ENCODE data around the gene NRCAM. TPM values are rescaled to one million over a fixed set of nuclear protein-coding genes. Genes with fewer than 3 reads are reported as not detected.

The NRCAM gene
- total and polyA plus RNA-seq, 12 donors, result 71.6 to 222 (median 148) TPM

DNA sequence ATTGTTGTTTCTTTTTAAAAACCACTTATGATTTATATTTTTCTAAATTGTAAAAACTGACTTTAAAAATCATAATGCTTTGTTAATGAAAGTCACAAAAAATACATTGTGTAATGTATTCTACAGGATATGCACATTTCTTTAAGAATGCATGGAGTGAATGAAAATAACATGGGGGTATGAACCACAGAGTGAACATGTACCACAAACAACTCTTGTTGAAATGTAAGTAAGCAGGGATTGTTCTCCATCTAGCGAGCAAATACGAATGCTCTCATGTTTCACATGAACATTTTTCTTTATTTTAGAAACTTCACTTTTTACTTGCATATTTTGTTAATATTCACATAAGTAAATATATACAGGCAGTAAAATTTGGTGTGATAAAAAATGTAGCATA is 290.5 kb downstream of the NRCAM start:
- intact Hi-C loops (cut with DNase I), result no loop called here
- TF ChIP-seq CTCF (IDR thresholded peaks at IDR 0.05) (no peak), POLR2A (IDR thresholded peaks at IDR 0.05) (no peak)
- H3K36me3 ChIP-seq (replicated peaks in 1 of 2), result no peaks in the 10 kb centered on the region
- 91 to 98% (median 96%) methylated on average over 2 of the region's 2 CpGs for WGBS, 4 donors
- H3K9me3 ChIP-seq (replicated peaks in 1 of 3), result no peaks in the 10 kb centered on the region
- H3K27ac ChIP-seq, result no peak overlapping the region
- no peak for DNase-seq
- peaks cover 0 to 5% of the 10 kb centered on the region in 2 donors for H3K4me1 ChIP-seq (replicated peaks in 1 of 2)
- H3K27me3 ChIP-seq, result no peaks in the 10 kb centered on the region
- H3K4me3 ChIP-seq, result no peak overlapping the region

DNA sequence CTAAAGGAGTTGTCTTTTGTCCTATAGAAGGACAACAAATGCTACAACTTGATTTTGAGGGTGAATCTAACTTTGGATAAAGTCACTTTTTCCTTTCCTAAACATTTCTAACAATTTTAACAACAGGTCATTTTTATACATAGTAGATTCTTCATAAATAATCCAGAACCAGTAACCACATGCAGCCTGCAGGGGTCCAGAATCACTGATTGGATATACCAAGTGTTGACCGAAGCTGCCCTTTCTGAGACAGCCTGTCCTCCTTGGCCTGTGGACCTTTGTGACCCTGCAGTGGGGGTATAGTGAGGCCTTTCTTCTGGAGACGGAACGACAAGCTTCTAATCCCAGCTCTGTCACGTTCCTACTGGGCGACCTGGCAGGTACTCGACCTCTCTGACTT is 291.3 kb downstream of the NRCAM start:
- H3K4me1 ChIP-seq (replicated peaks in 1 of 2), result peaks cover 0 to 5% of the 10 kb centered on the region in 2 donors
- H3K9me3 ChIP-seq (replicated peaks in 1 of 3), result no peaks in the 10 kb centered on the region
- WGBS, 4 donors, result 73 to 90% (median 77%) methylated on average over 3 to 6 of the region's 6 CpGs
- no peak for TF ChIP-seq CTCF (IDR thresholded peaks at IDR 0.05)
- TF ChIP-seq POLR2A (IDR thresholded peaks at IDR 0.05), result no peak
- no peak overlapping the region for H3K4me3 ChIP-seq
- no peaks in the 10 kb centered on the region for H3K27me3 ChIP-seq
- no peaks in the 10 kb centered on the region for H3K36me3 ChIP-seq (replicated peaks in 1 of 2)
- no peak overlapping the region for H3K27ac ChIP-seq
- intact Hi-C loops (cut with DNase I), result no loop called here
- no peak for DNase-seq

GRCh38 chr7:108164342-108164741 is 291.9 kb downstream of the NRCAM start:
- Histone ChIP-seq H3K4me1 (replicated peaks in 1 of 2) (peaks cover 0 to 5% of the 10 kb centered on the region in 2 donors), H3K27me3 (no peaks in the 10 kb centered on the region), H3K9me3 (replicated peaks in 1 of 3) (no peaks in the 10 kb centered on the region), H3K27ac (no peak overlapping the region), H3K36me3 (replicated peaks in 1 of 2) (peaks cover 0 to under 1% of the 10 kb centered on the region in 2 donors), H3K4me3 (no peak overlapping the region)
- WGBS, 4 donors, result 69 to 82% (median 77%) methylated on average over 6 of the region's 6 CpGs
- TF ChIP-seq POLR2A (IDR thresholded peaks at IDR 0.05) (no peak), CTCF (IDR thresholded peaks at IDR 0.05) (no peak)
- intact Hi-C loops (cut with DNase I), result no loop called here
- no peak for DNase-seq

DNA sequence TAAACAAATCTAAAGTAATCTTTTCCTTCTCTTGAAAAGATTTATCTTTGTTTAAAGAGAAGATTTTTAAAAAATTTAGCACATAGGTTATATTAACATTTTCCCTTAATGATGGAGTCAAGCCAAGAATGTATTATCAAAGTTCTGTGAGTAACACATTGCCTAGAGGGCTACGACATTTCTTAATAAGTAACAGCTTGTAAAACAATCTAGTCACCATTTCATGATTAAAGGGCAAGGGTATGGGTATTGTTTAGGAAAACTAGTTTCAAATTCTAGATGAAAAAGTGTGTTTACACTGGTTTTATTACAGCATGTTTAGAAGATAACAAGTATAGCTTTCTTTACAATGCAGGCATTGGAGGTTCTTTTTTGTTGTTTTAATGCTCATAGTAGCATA is 297.5 kb downstream of the NRCAM start:
- no peaks in the 10 kb centered on the region for H3K27me3 ChIP-seq
- no peak for TF ChIP-seq CTCF (IDR thresholded peaks at IDR 0.05)
- no peak for TF ChIP-seq POLR2A (IDR thresholded peaks at IDR 0.05)
- peaks cover 0 to under 1% (median 0%) of the 10 kb centered on the region in 3 donors for H3K9me3 ChIP-seq (replicated peaks in 1 of 3)
- H3K27ac ChIP-seq, result no peak overlapping the region
- H3K4me1 ChIP-seq (replicated peaks in 1 of 2), result no peaks in the 10 kb centered on the region
- H3K36me3 ChIP-seq (replicated peaks in 1 of 2), result peaks cover 0 to 4% of the 10 kb centered on the region in 2 donors
- no peak for DNase-seq
- WGBS, 4 donors, result 75 to 82% (median 77%) methylated on average over 1 of the region's 1 CpG
- H3K4me3 ChIP-seq, result no peak overlapping the region
- intact Hi-C loops (cut with DNase I), result no loop called here

Measured in adrenal gland (tissue), 12 donors.